ENCODE measurements around the gene GALNT14. TPM values are rescaled to one million over a fixed set of nuclear protein-coding genes. Genes with fewer than 3 reads are reported as not detected.

GALNT14 gene
- total and polyA plus RNA-seq, 5 donors from 2014 or later: not detected

DNA sequence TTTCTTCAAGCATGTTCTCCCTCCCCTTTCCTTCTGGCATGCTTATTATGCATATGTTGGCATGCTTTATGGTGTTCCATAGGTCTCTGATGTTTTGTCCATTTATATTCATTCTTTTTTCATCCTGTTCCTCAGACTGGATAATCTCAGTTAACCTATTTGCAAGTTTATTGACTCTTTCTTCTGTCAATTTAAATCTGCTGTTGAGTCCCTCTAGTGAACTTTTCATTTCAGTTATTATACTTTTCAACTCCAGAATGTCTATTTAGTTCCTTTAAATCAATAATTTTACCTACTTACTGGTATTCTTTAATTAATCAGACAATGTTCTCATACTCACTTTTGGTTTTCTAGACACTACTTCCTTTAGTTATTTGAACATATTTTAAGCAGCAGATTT is 101.2 kb downstream of the GALNT14 start:
- DNase-seq: no peak
- peaks cover 5% of the 10 kb centered on the region for H3K27me3 Mint-ChIP-seq
- no peak overlapping the region for H3K27ac Mint-ChIP-seq
- H3K36me3 Mint-ChIP-seq: no peaks in the 10 kb centered on the region
- no peak overlapping the region for H3K4me3 ChIP-seq (ENCODE audit: low read depth, low read length)
- H3K36me3 ChIP-seq (ENCODE audit: control insufficient read depth, insufficient read depth, low read length): no peaks in the 10 kb centered on the region
- H3K27me3 ChIP-seq (ENCODE audit: control insufficient read depth, insufficient read depth, low read length): no peaks in the 10 kb centered on the region
- H3K4me1 ChIP-seq (ENCODE audit: control insufficient read depth, insufficient read depth, low read length, poor library complexity, severe bottlenecking): no peaks in the 10 kb centered on the region
- H3K4me3 Mint-ChIP-seq: no peak overlapping the region
- H3K9me3 Mint-ChIP-seq: peaks cover 0 to 27% (median 8%) of the 10 kb centered on the region in 7 donors
- peaks cover 17% of the 10 kb centered on the region in 2 experiments for H3K9me3 ChIP-seq (ENCODE audit: control insufficient read depth in 2 of 2, low read length in 2 of 2)
- H3K27ac ChIP-seq (ENCODE audit: insufficient read depth, low read length, poor library complexity, severe bottlenecking): no peak overlapping the region
- no peak for ATAC-seq (ENCODE audit: low read depth in 2 of 2)
- H3K4me1 Mint-ChIP-seq: no peaks in the 10 kb centered on the region

DNA sequence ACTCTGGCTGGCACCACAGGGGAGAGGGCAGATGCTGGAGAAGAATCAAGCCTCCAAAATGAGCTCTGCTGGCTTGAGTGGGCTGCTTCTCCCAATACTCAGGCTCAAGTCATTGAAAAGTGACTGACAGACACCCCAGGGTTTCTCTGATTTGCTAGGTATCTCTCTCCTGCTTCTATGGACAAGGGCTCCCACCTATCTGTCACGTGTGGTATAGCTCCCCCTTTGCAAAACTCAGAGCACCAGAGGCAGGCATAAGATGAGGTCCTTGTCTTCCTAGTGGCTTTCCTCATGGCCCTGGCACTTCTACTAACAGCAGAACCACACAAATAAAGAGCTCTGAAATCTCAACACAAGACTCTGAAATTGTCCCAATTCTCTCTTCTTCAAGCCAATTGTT is 105.2 kb downstream of the GALNT14 start:
- Histone ChIP-seq H3K4me3 (ENCODE audit: low read depth, low read length) (no peak overlapping the region), H3K27me3 (ENCODE audit: control insufficient read depth, insufficient read depth, low read length) (no peaks in the 10 kb centered on the region), H3K36me3 (ENCODE audit: control insufficient read depth, insufficient read depth, low read length) (no peaks in the 10 kb centered on the region), H3K27ac (ENCODE audit: insufficient read depth, low read length, poor library complexity, severe bottlenecking) (no peak overlapping the region), H3K9me3 (ENCODE audit: control insufficient read depth in 2 of 2, low read length in 2 of 2) (peaks cover 17% of the 10 kb centered on the region in 2 experiments), H3K4me1 (ENCODE audit: control insufficient read depth, insufficient read depth, low read length, poor library complexity, severe bottlenecking) (no peaks in the 10 kb centered on the region)
- no peak overlapping the region for H3K4me3 Mint-ChIP-seq
- H3K4me1 Mint-ChIP-seq: no peaks in the 10 kb centered on the region
- no peaks in the 10 kb centered on the region for H3K36me3 Mint-ChIP-seq
- DNase-seq: no peak
- H3K9me3 Mint-ChIP-seq: peaks cover 0 to 27% (median 8%) of the 10 kb centered on the region in 7 donors
- H3K27me3 Mint-ChIP-seq: peaks cover 5% of the 10 kb centered on the region
- no peak for ATAC-seq (ENCODE audit: low read depth in 2 of 2)
- no peak overlapping the region for H3K27ac Mint-ChIP-seq

DNA sequence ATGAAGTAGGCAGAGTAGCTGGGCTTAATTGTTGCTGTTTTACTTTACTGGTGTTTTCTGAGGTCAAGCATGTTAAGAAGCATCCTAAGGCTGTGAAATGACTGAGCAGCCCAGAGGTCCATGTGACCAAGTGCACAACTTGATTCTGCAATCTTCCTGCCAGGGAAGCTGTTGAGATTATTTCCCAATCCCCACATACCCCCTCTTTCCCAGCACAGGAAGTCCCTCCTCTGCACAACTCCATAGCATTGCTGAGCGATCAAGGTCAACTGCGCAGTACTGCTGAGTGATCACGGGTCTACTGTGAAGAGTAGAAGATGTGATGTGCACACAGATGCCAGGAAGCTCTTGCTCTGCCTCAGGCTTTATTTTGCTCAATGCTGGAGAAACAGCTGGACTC is 105.8 kb downstream of the GALNT14 start:
- peaks cover 5% of the 10 kb centered on the region for H3K27me3 Mint-ChIP-seq
- Histone ChIP-seq H3K27me3 (ENCODE audit: control insufficient read depth, insufficient read depth, low read length) (no peaks in the 10 kb centered on the region), H3K4me1 (ENCODE audit: control insufficient read depth, insufficient read depth, low read length, poor library complexity, severe bottlenecking) (no peaks in the 10 kb centered on the region), H3K4me3 (ENCODE audit: low read depth, low read length) (no peak overlapping the region), H3K27ac (ENCODE audit: insufficient read depth, low read length, poor library complexity, severe bottlenecking) (no peak overlapping the region), H3K36me3 (ENCODE audit: control insufficient read depth, insufficient read depth, low read length) (no peaks in the 10 kb centered on the region), H3K9me3 (ENCODE audit: control insufficient read depth in 2 of 2, low read length in 2 of 2) (peaks cover 14 to 15% of the 10 kb centered on the region in 2 experiments)
- DNase-seq: no peak
- ATAC-seq (ENCODE audit: low read depth in 2 of 2): peak in 1 of 2 donors; percentile 34
- H3K4me3 Mint-ChIP-seq: no peak overlapping the region
- H3K36me3 Mint-ChIP-seq: no peaks in the 10 kb centered on the region
- H3K27ac Mint-ChIP-seq: no peak overlapping the region
- peaks cover 0 to 23% (median 8%) of the 10 kb centered on the region in 7 donors for H3K9me3 Mint-ChIP-seq
- no peaks in the 10 kb centered on the region for H3K4me1 Mint-ChIP-seq

DNA sequence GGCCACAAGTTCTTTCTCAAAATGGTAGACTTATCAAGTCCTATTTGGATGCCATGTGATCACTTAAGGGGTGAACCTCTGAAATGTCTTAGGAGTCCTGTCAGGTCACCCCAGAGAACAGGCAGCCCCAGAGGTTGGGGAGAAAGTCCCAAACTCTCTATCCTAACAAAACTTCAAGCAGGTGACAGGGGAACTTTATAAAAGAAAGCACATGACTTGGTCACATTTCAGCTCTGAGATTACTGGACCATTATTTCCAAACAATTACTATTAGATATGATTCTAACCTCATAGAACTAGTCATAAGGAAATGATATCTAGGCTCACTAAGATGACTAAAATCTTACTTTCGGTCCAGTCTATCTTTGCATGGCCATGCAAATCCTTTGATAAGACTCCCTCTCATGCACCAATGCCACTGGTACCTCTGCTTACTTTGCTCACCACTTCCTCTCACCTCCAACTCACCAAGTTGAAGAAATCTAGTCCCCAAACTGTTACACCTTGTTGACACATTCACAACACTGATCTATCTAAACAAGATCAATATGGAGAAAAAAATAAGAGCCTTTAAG is 107.0 kb downstream of the GALNT14 start:
- no peak for ATAC-seq (ENCODE audit: low read depth in 2 of 2)
- no peaks in the 10 kb centered on the region for H3K4me1 Mint-ChIP-seq
- peaks cover 5% of the 10 kb centered on the region for H3K27me3 Mint-ChIP-seq
- no peaks in the 10 kb centered on the region for H3K36me3 Mint-ChIP-seq
- Histone ChIP-seq H3K27me3 (ENCODE audit: control insufficient read depth, insufficient read depth, low read length) (no peaks in the 10 kb centered on the region), H3K9me3 (ENCODE audit: control insufficient read depth in 2 of 2, low read length in 2 of 2) (peaks cover 2 to 3% of the 10 kb centered on the region in 2 experiments), H3K27ac (ENCODE audit: insufficient read depth, low read length, poor library complexity, severe bottlenecking) (no peak overlapping the region), H3K4me1 (ENCODE audit: control insufficient read depth, insufficient read depth, low read length, poor library complexity, severe bottlenecking) (no peaks in the 10 kb centered on the region), H3K36me3 (ENCODE audit: control insufficient read depth, insufficient read depth, low read length) (no peaks in the 10 kb centered on the region), H3K4me3 (ENCODE audit: low read depth, low read length) (no peak overlapping the region)
- no peak for DNase-seq
- peaks cover 0 to 10% (median 2%) of the 10 kb centered on the region in 7 donors for H3K9me3 Mint-ChIP-seq
- no peak overlapping the region for H3K4me3 Mint-ChIP-seq
- no peak overlapping the region for H3K27ac Mint-ChIP-seq

DNA sequence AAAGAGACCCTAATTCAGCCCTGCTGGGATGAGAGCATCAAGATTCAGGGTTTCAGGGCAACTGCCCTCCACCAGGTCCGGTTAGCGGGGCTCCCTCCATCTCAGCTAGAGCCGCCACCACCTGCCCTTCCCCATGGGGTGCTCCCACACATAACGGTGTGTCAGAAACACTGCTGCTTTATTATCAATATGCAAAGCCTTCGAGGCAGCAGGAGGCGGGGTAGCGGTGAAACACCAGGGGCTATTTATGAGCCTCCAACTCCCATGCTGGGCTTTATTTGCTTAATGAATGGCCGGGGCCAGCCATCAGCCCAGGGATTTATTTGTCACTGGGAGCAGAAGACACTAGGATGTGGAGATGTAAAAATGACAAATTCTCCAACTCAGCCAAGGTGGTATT is 109.8 kb downstream of the GALNT14 start:
- Mint-ChIP-seq H3K4me1 (no peaks in the 10 kb centered on the region), H3K27me3 (peaks cover 5% of the 10 kb centered on the region), H3K36me3 (no peaks in the 10 kb centered on the region), H3K4me3 (no peak overlapping the region), H3K27ac (no peak overlapping the region), H3K9me3 (no peaks in the 10 kb centered on the region)
- H3K27ac ChIP-seq (ENCODE audit: insufficient read depth, low read length, poor library complexity, severe bottlenecking): no peak overlapping the region
- ATAC-seq (ENCODE audit: low read depth in 2 of 2): no peak
- H3K36me3 ChIP-seq (ENCODE audit: control insufficient read depth, insufficient read depth, low read length): no peaks in the 10 kb centered on the region
- H3K4me3 ChIP-seq (ENCODE audit: low read depth, low read length): no peak overlapping the region
- no peaks in the 10 kb centered on the region for H3K9me3 ChIP-seq (ENCODE audit: control insufficient read depth in 2 of 2, low read length in 2 of 2)
- no peak for DNase-seq
- H3K4me1 ChIP-seq (ENCODE audit: control insufficient read depth, insufficient read depth, low read length, poor library complexity, severe bottlenecking): no peaks in the 10 kb centered on the region
- no peaks in the 10 kb centered on the region for H3K27me3 ChIP-seq (ENCODE audit: control insufficient read depth, insufficient read depth, low read length)

DNA sequence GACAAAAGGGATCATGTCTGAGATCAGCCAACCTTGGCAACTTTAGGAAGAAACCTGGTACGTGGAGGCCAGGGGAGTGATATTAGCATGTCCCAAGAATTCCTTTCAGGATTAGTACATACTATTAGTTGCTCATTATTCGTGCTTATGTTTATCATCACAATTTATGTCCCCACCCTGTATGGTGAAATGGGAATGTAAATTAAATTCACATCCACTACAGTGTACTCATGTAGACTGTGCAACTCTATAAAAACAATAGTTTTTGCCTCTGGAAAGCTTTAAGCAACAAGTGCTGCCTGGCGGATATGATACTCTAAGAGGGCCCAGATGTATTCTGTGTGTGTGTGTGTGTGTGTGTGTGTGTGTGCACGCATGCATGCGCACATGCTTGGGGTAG is 110.7 kb downstream of the GALNT14 start:
- Mint-ChIP-seq H3K36me3 (no peaks in the 10 kb centered on the region), H3K27ac (no peak overlapping the region), H3K9me3 (no peaks in the 10 kb centered on the region), H3K27me3 (no peaks in the 10 kb centered on the region), H3K4me3 (no peak overlapping the region), H3K4me1 (no peaks in the 10 kb centered on the region)
- Histone ChIP-seq H3K4me3 (ENCODE audit: low read depth, low read length) (no peak overlapping the region), H3K9me3 (ENCODE audit: control insufficient read depth in 2 of 2, low read length in 2 of 2) (no peaks in the 10 kb centered on the region), H3K27ac (ENCODE audit: insufficient read depth, low read length, poor library complexity, severe bottlenecking) (no peak overlapping the region), H3K4me1 (ENCODE audit: control insufficient read depth, insufficient read depth, low read length, poor library complexity, severe bottlenecking) (no peaks in the 10 kb centered on the region), H3K36me3 (ENCODE audit: control insufficient read depth, insufficient read depth, low read length) (no peaks in the 10 kb centered on the region), H3K27me3 (ENCODE audit: control insufficient read depth, insufficient read depth, low read length) (no peaks in the 10 kb centered on the region)
- no peak for DNase-seq
- ATAC-seq (ENCODE audit: low read depth in 2 of 2): no peak

DNA sequence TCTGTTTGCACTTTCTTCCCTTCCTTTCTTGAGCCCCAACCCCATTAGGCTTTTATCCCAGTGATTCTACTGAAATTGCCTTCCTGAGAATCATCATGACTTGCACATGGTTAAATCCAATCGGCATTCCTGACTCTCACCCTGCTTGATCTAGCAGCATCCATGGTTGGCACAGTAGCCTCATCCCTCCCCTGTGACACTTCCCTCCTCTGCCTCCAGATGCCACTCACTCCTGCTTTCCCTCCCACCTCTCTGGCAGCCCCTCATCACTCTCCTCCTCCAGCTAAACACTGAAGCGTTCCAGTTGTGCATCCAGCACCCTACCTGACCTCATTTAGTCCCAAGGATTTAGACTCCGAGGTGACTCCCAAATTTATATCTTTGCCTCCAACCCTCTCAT is 114.7 kb downstream of the GALNT14 start:
- Histone ChIP-seq H3K4me1 (ENCODE audit: control insufficient read depth, insufficient read depth, low read length, poor library complexity, severe bottlenecking) (no peaks in the 10 kb centered on the region), H3K36me3 (ENCODE audit: control insufficient read depth, insufficient read depth, low read length) (no peaks in the 10 kb centered on the region), H3K27ac (ENCODE audit: insufficient read depth, low read length, poor library complexity, severe bottlenecking) (no peak overlapping the region), H3K4me3 (ENCODE audit: low read depth, low read length) (no peak overlapping the region), H3K9me3 (ENCODE audit: control insufficient read depth in 2 of 2, low read length in 2 of 2) (no peaks in the 10 kb centered on the region), H3K27me3 (ENCODE audit: control insufficient read depth, insufficient read depth, low read length) (no peaks in the 10 kb centered on the region)
- no peaks in the 10 kb centered on the region for H3K4me1 Mint-ChIP-seq
- H3K9me3 Mint-ChIP-seq: peaks cover 0 to 2% (median 0%) of the 10 kb centered on the region in 7 donors
- no peak overlapping the region for H3K4me3 Mint-ChIP-seq
- H3K27me3 Mint-ChIP-seq: no peaks in the 10 kb centered on the region
- ATAC-seq (ENCODE audit: low read depth in 2 of 2): no peak
- no peak overlapping the region for H3K27ac Mint-ChIP-seq
- DNase-seq: no peak
- no peaks in the 10 kb centered on the region for H3K36me3 Mint-ChIP-seq

DNA sequence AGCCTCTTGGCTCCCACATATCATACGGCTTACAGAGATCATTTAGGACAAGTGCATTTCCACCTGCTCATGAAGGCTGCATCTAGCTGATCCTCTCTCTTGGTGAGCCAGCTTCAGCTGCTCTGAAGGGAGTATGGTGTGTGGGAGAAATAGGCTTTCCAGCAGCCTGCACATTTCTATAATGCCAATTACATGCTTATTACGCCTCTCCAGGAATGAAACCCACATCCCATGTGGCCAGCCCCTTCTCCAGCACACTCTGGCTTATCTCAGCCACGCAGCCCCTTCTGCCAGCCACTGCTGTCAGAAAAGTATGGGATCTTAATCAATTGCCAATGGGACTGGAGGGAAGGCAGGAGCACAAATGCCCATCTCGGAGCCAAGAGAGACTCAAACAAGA is 117.5 kb downstream of the GALNT14 start:
- no peaks in the 10 kb centered on the region for H3K27me3 Mint-ChIP-seq

More for the DNA sequence above, 117.5 kb downstream of the GALNT14 start:
- Mint-ChIP-seq H3K36me3 (no peaks in the 10 kb centered on the region), H3K27ac (no peak overlapping the region), H3K4me1 (no peaks in the 10 kb centered on the region), H3K9me3 (peaks cover 0 to 2% (median 0%) of the 10 kb centered on the region in 7 donors), H3K4me3 (no peak overlapping the region)
- DNase-seq (no peak), ATAC-seq (ENCODE audit: low read depth in 2 of 2) (no peak)
- Histone ChIP-seq H3K4me1 (ENCODE audit: control insufficient read depth, insufficient read depth, low read length, poor library complexity, severe bottlenecking) (no peaks in the 10 kb centered on the region), H3K27ac (ENCODE audit: insufficient read depth, low read length, poor library complexity, severe bottlenecking) (no peak overlapping the region), H3K4me3 (ENCODE audit: low read depth, low read length) (no peak overlapping the region), H3K27me3 (ENCODE audit: control insufficient read depth, insufficient read depth, low read length) (no peaks in the 10 kb centered on the region), H3K36me3 (ENCODE audit: control insufficient read depth, insufficient read depth, low read length) (no peaks in the 10 kb centered on the region), H3K9me3 (ENCODE audit: control insufficient read depth in 2 of 2, low read length in 2 of 2) (no peaks in the 10 kb centered on the region)
